CD14-positive monocyte (primary cell): Measurements from ENCODE around the gene DLG1. TPM values are rescaled to one million over a fixed set of nuclear protein-coding genes. Genes with fewer than 3 reads are reported as not detected.

ENCODE experiments used
- DNase-seq, 3 donors: peaks; one replicate each; pipeline ENCODE4 v3.0.0-alpha.2; 2011 to 2022
- H2AFZ ChIP-seq: 2 replicates; pipeline ENCODE4 v1.6.0; 2012; ENCODE audit warnings: mild to moderate bottlenecking, low read depth, low read length, inconsistent platforms; ENCODE audit not compliant: insufficient read depth, poor library complexity, severe bottlenecking
- H3K27ac ChIP-seq, 2 donors: 1 replicate in 1 of 2; 2 replicates in 1 of 2; pipeline ENCODE4 v1.5.1; 2012 to 2013; ENCODE audit warnings: low read length in 2 of 2, control low read depth in 1 of 2, inconsistent platforms in 1 of 2, low read depth in 1 of 2, mild to moderate bottlenecking in 1 of 2
- H3K27me3 ChIP-seq, 2 donors: one replicate each; pipeline versions ENCODE4 v1.6.0 to v1.6.1; 2011 to 2013; ENCODE audit warnings: low read length in 2 of 2; ENCODE audit not compliant: control insufficient read depth in 2 of 2, insufficient read depth in 2 of 2
- H3K36me3 ChIP-seq, 2 donors: replicated peaks in 1 of 2; 1 replicate in 1 of 2; 2 replicates in 1 of 2; pipeline versions ENCODE4 v1.5.1 to v1.6.1; 2012 to 2013; ENCODE audit warnings: low read length in 2 of 2, control low read depth in 1 of 2, inconsistent platforms in 1 of 2, mild to moderate bottlenecking in 1 of 2; ENCODE audit not compliant: insufficient read depth in 2 of 2, control insufficient read depth in 1 of 2
- H3K4me1 ChIP-seq, 2 donors: 1 replicate in 1 of 2; 2 replicates in 1 of 2; pipeline versions ENCODE4 v1.5.1 to v1.6.1; 2012 to 2013; ENCODE audit warnings: low read length in 2 of 2, control low read depth in 1 of 2, inconsistent platforms in 1 of 2, mild to moderate bottlenecking in 1 of 2, moderate library complexity in 1 of 2; ENCODE audit not compliant: insufficient read depth in 2 of 2, control insufficient read depth in 1 of 2
- H3K4me2 ChIP-seq: replicated peaks from 2 replicates; pipeline ENCODE3; 2012; ENCODE audit warnings: low read length, moderate library complexity, mild to moderate bottlenecking; ENCODE audit not compliant: poor library complexity, severe bottlenecking; ENCODE audit errors: extremely low read depth
- H3K4me3 ChIP-seq, 3 experiments: fragments of 200-600 bp in 1 of 3; sonication (generic) in 1 of 3; replicated peaks in 1 of 3; 1 replicate in 2 of 3; 2 replicates in 1 of 3; pipeline ENCODE4 v1.5.1; 2011 to 2013; ENCODE audit warnings: low read length in 3 of 3, mild to moderate bottlenecking in 3 of 3, control low read depth in 2 of 3, low read depth in 2 of 3, inconsistent platforms in 1 of 3, moderate library complexity in 1 of 3
- H3K79me2 ChIP-seq: 2 replicates; pipeline ENCODE4 v1.6.0; 2012; ENCODE audit warnings: mild to moderate bottlenecking, control low read depth, inconsistent platforms, low read length, moderate library complexity; ENCODE audit not compliant: insufficient read depth
- H3K9ac ChIP-seq: 2 replicates; pipeline ENCODE4 v1.6.0; 2017; ENCODE audit warnings: low read length, mild to moderate bottlenecking; ENCODE audit not compliant: insufficient read depth, poor library complexity, severe bottlenecking
- H3K9me3 ChIP-seq, 2 donors: replicated peaks in 1 of 2; 1 replicate in 1 of 2; 2 replicates in 1 of 2; pipeline versions ENCODE4 v1.5.1 to v1.6.1; 2012 to 2013; ENCODE audit warnings: low read length in 2 of 2, control low read depth in 1 of 2; ENCODE audit not compliant: control insufficient read depth in 1 of 2, insufficient read depth in 1 of 2
- H4K20me1 ChIP-seq: 2 replicates; pipeline ENCODE4 v1.6.0; 2012; ENCODE audit warnings: mild to moderate bottlenecking, low read length, control low read depth, moderate library complexity; ENCODE audit not compliant: insufficient read depth
- H3K27ac Mint-ChIP-seq, 7 donors: one replicate each; pipeline ENCODE4 v1.8.0; 2020; ENCODE audit warnings: mild to moderate bottlenecking in 7 of 7, mixed read lengths in 7 of 7, moderate library complexity in 6 of 7, inconsistent platforms in 2 of 7
- H3K27me3 Mint-ChIP-seq, 3 donors: one replicate each; pipeline ENCODE4 v1.8.0; 2021 to 2022; ENCODE audit warnings: low read depth in 3 of 3, mild to moderate bottlenecking in 3 of 3, mixed read lengths in 3 of 3, moderate library complexity in 3 of 3, inconsistent platforms in 1 of 3
- H3K36me3 Mint-ChIP-seq, 2 donors: one replicate each; pipeline ENCODE4 v1.8.0; 2020; ENCODE audit warnings: mixed read lengths in 2 of 2, inconsistent platforms in 1 of 2, mild to moderate bottlenecking in 1 of 2
- H3K4me1 Mint-ChIP-seq: one replicate; pipeline ENCODE4 v1.8.0; 2020; ENCODE audit warnings: mild to moderate bottlenecking, mixed read lengths
- H3K4me3 Mint-ChIP-seq, 2 donors: one replicate each; pipeline ENCODE4 v1.8.0; 2020; ENCODE audit warnings: mild to moderate bottlenecking in 2 of 2, mixed read lengths in 2 of 2, moderate library complexity in 1 of 2
- H3K9me3 Mint-ChIP-seq, 7 donors: one replicate each; pipeline ENCODE4 v1.8.0; 2020 to 2022; ENCODE audit warnings: mixed read lengths in 7 of 7, mild to moderate bottlenecking in 6 of 7, moderate library complexity in 6 of 7, inconsistent platforms in 2 of 7
- WGBS: methylation state at CpG from one replicate; pipeline ENCODE4 v1.1.5; 2013; ENCODE audit warnings: missing lambda C conversion rate; ENCODE audit not compliant: insufficient coverage; 5-methylcytosine and 5-hydroxymethylcytosine counted together
- intact Hi-C, 2 donors: fragments of 100-400 bp; cut with micrococcal nuclease; formaldehyde crosslinking; loops; one replicate each; pipeline versions ENCODE4 v1.15.0 to v1.15.1; 2023
- polyA plus RNA-seq, 3 donors: library from polyadenylated mRNA; depleted of rRNA in 1 of 3; unstranded in 2 of 3; stranded (reverse) in 1 of 3; fragments of 300-500 nt in 2 of 3; fragments of >200 nt in 1 of 3; fragmentation: Illumina TruSeq in 2 of 3; gene quantifications; 1 replicate in 2 of 3; 2 replicates in 1 of 3; pipeline ENCODE4 v1.2.3, GENCODE V29; 2012 to 2021
- TF ChIP-seq, protein P1 (sequence below): fragments of 200-600 bp; IDR thresholded peaks from one replicate; pipeline ENCODE4 v1.8.0; 2022; ENCODE audit warnings: antibody characterized with exemption, mild to moderate bottlenecking

Gene DLG1
- polyA plus RNA-seq, 3 donors, result 6.5 to 21.9 (median 10.2) TPM

DNA sequence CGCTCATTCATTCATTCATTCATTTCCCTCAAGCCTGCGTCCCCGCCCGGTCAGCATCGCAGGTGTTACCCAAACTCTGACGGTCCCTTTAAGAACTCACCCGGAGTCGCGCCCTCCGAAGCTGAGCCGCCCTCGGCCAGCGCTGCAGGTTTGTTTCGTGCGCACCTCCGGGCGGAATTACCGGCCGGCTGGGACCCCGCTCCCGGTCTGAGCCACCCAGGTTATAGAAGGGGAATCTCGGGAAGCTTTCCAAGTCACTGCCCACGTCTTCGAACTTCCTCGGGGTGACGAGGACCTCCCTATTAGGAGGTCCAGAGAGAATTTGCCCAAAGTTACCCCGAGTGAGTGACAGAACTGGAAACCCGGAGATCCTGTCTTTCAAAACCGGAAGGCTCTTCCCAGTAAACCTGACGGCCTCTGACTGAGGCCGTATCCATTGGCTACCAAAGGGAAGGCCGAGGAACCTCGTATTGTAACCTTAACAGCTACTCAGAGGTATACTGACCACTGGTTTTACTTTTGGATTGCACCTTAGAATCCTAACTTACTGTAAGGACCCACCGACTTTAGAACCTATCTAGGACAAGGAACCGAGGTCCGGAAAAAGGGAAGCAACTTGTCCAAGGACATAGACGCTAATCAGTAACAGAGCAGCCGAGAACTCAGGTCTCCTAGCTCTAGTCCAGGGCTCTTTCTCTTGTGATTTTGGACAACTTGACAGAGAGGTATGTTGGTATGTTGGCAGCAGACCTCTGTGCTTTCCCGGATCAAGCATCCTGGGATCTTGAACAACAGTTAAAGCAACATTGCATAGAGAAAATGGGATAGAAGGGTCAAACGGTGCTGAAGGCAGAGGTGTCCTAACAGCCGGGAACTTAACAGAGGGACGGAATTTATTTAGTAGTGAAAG lies 788 bp upstream of the DLG1 start:
- H3K4me2 ChIP-seq, result peak overlapping the region; percentile 86
- H2AFZ ChIP-seq, result peak overlapping the region; percentile 96
- H3K79me2 ChIP-seq, result peaks cover 17% of the 10 kb centered on the region
- peaks cover 17 to 22% of the 10 kb centered on the region in 2 donors for H3K4me1 ChIP-seq
- DNase-seq, result peak in 2 of 3 donors; percentile 25 to 38
- H3K9ac ChIP-seq, result peak overlapping the region; percentile 90
- Mint-ChIP-seq H3K27ac (peak overlapping the region in 4 of 7 donors; percentile 35 to 85 (median 63)), H3K27me3 (peaks cover 22 to 27% (median 27%) of the 10 kb centered on the region in 3 donors), H3K9me3 (peaks cover 0 to 2% (median 0%) of the 10 kb centered on the region in 7 donors), H3K4me3 (peak overlapping the region; percentile 93 to 95), H3K36me3 (peaks cover 4 to 10% of the 10 kb centered on the region in 2 donors), H3K4me1 (peaks cover 28% of the 10 kb centered on the region)
- no peaks in the 10 kb centered on the region for H3K9me3 ChIP-seq
- H4K20me1 ChIP-seq, result no peaks in the 10 kb centered on the region
- peaks cover 0 to 12% of the 10 kb centered on the region in 2 donors for H3K36me3 ChIP-seq
- intact Hi-C loops, result no loop called here
- H3K27me3 ChIP-seq, result peaks cover 12 to 19% of the 10 kb centered on the region in 2 donors
- H3K4me3 ChIP-seq, result peak overlapping the region; percentile 62 to 96 (median 86)
- no peak overlapping the region for H3K27ac ChIP-seq
- TF ChIP-seq, protein P1, sequence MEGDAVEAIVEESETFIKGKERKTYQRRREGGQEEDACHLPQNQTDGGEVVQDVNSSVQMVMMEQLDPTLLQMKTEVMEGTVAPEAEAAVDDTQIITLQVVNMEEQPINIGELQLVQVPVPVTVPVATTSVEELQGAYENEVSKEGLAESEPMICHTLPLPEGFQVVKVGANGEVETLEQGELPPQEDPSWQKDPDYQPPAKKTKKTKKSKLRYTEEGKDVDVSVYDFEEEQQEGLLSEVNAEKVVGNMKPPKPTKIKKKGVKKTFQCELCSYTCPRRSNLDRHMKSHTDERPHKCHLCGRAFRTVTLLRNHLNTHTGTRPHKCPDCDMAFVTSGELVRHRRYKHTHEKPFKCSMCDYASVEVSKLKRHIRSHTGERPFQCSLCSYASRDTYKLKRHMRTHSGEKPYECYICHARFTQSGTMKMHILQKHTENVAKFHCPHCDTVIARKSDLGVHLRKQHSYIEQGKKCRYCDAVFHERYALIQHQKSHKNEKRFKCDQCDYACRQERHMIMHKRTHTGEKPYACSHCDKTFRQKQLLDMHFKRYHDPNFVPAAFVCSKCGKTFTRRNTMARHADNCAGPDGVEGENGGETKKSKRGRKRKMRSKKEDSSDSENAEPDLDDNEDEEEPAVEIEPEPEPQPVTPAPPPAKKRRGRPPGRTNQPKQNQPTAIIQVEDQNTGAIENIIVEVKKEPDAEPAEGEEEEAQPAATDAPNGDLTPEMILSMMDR, result no peak
- WGBS, result 10% methylated on average over 41 of the region's 42 CpGs

DNA sequence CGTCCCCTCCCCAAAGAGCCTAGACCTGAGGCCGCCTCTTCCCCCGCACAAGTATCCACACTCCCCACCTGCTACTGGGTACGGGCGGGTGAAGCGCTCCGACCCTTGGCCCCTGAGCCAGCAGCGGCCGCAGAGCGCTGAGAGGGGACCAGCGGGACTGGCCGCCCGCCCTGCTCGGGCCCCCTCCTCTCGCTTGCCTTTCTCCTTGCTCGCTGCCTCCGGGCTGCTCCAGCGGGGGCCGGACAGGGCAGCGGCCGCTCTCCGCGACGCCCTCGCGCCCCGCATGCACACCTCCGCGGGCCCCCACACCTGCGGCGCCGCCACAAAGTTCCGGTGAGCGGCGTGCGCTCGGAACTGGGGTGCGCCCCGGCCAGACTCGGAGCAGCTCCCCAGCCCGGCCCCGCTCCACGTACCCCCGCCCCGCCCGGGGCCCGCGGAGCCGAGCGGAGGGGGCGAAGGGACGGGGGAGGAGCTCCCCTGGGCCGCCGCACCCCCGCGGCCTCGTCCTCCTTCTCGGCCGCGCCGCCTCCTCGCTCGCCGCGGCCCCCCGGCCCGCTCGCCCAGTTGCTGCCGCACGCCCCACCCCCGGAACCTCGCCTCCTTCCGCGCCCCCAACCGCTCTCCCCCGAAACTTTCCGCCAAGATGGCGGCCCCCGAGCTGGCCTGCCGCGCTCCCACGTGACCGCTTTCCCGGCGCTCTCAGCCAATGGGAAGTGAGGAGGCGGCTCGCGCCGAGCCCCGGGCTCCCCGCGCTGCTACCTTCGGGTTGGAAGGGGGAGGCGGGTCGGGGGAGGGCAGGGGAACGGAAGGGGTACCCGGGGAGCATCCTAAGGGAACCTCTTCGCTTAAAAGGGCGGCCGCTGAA lies 704 bp downstream of the DLG1 start:
- under 1% methylated on average over 79 of the region's 100 CpGs for WGBS
- H3K4me2 ChIP-seq, result peak overlapping the region; percentile 86
- TF ChIP-seq, protein P1, result no peak
- H3K4me1 ChIP-seq, result peaks cover 17 to 22% of the 10 kb centered on the region in 2 donors
- H2AFZ ChIP-seq, result peak overlapping the region; percentile 96
- H3K79me2 ChIP-seq, result peaks cover 24% of the 10 kb centered on the region
- H3K9me3 ChIP-seq, result no peaks in the 10 kb centered on the region
- peak; percentile 72 to 78 (median 75) for DNase-seq
- peaks cover 32% of the 10 kb centered on the region for H3K4me1 Mint-ChIP-seq
- intact Hi-C loops, result no loop called here
- H4K20me1 ChIP-seq, result no peaks in the 10 kb centered on the region
- H3K9me3 Mint-ChIP-seq, result peaks cover 0 to 2% (median 0%) of the 10 kb centered on the region in 7 donors
- peaks cover 12 to 19% of the 10 kb centered on the region in 2 donors for H3K27me3 ChIP-seq
- peak overlapping the region; percentile 45 to 89 for H3K27ac ChIP-seq
- peaks cover 22 to 25% (median 24%) of the 10 kb centered on the region in 3 donors for H3K27me3 Mint-ChIP-seq
- H3K36me3 Mint-ChIP-seq, result peaks cover 4 to 10% of the 10 kb centered on the region in 2 donors
- H3K9ac ChIP-seq, result peak overlapping the region; percentile 90
- H3K36me3 ChIP-seq, result peaks cover 0 to 12% of the 10 kb centered on the region in 2 donors
- peak overlapping the region; percentile 93 to 95 for H3K4me3 Mint-ChIP-seq
- H3K27ac Mint-ChIP-seq, result peak overlapping the region; percentile 64 to 95 (median 90)
- peak overlapping the region; percentile 62 to 96 (median 86) for H3K4me3 ChIP-seq
